Dermis microvascular lymphatic vessel endothelial cell (primary cell): ENCODE measurements around the gene ZNF410. TPM values are rescaled to one million over a fixed set of nuclear protein-coding genes. Genes with fewer than 3 reads are reported as not detected.

Experiments
- DNase-seq, 2 donors: peaks; one replicate each; pipeline versions ENCODE4 v3.0.0 to v3.0.0-alpha.2; 2010; ENCODE audit warnings: low read depth in 2 of 2
- total RNA-seq: library from RNA; depleted of rRNA; stranded (reverse); fragments of >200 nt; gene quantifications from 2 replicates; pipeline ENCODE4 v1.2.1, GENCODE V29; 2014

Gene ZNF410
- total RNA-seq, 1 donor from 2014 or later, result 43.8 TPM

GRCh38 chr14:73949752-73950734, 63.4 kb downstream of the ZNF410 start, which contains the start of the genes COQ6 and FAM161B:
Gene COQ6, plus strand, starts transcription at chr14:73950302. Its CDS starts 31 bp downstream, at chr14:73950333.
Gene FAM161B, minus strand, starts transcription at chr14:73950094. Its CDS starts 68 bp downstream, at chr14:73950026.
- DNase-seq, result peak; percentile 96 to 97

GRCh38 chr14:73953731-73954130, 67.1 kb downstream of the ZNF410 start:
- DNase-seq, result no peak

GRCh38 chr14:73955674-73956073, 69.0 kb downstream of the ZNF410 start:
- DNase-seq, result no peak

- DNase-seq, result no peak
Observed at GRCh38 chr14:73958591-73958990, 71.9 kb downstream of the ZNF410 start.

- DNase-seq, result no peak
Observed at GRCh38 chr14:73961192-73961591, 74.5 kb downstream of the ZNF410 start.

GRCh38 chr14:73965216-73965615, 78.6 kb downstream of the ZNF410 start:
- DNase-seq, result no peak

- DNase-seq, result no peak
Observed at GRCh38 chr14:73968885-73969284, 82.2 kb downstream of the ZNF410 start.

- DNase-seq, result no peak
Observed at GRCh38 chr14:73973497-73973896, 86.8 kb downstream of the ZNF410 start.

- DNase-seq, result no peak
Observed at GRCh38 chr14:73976125-73976524, 89.5 kb downstream of the ZNF410 start.

GRCh38 chr14:73977896-73978295, 91.2 kb downstream of the ZNF410 start:
- DNase-seq, result no peak

Other genes with a start within 250 kb of the ZNF410 start
- gene DNAL1, start 241.9 kb upstream of the ZNF410 start, total RNA-seq, result 4.7 and 5.1 TPM in 2 replicates
- gene PNMA1, start 172.5 kb upstream of the ZNF410 start, total RNA-seq, result 13.5 and 15.9 TPM in 2 replicates
- gene PTGR2, start 35.0 kb upstream of the ZNF410 start, total RNA-seq, result 0.76 and 1.7 TPM in 2 replicates
- gene FAM161B, start 63.2 kb downstream of the ZNF410 start, total RNA-seq, result 1.2 and 2.4 TPM in 2 replicates
- 14.5 and 18.8 TPM in 2 replicates for gene COQ6, start 63.4 kb downstream of the ZNF410 start, total RNA-seq
- 5.3 and 5.9 TPM in 2 replicates for gene ENTPD5, start 132.4 kb downstream of the ZNF410 start, total RNA-seq
- gene BBOF1, start 132.5 kb downstream of the ZNF410 start, total RNA-seq, result 0.76 and 0.77 TPM in 2 replicates
- gene ALDH6A1, start 197.6 kb downstream of the ZNF410 start, total RNA-seq, result 16.3 and 16.9 TPM in 2 replicates
- gene LIN52, start 198.1 kb downstream of the ZNF410 start, total RNA-seq, result 7.7 and 10.6 TPM in 2 replicates